Omental fat pad (tissue), 4 donors: Measurements from ENCODE around the gene CNTN6. TPM values are rescaled to one million over a fixed set of nuclear protein-coding genes. Genes with fewer than 3 reads are reported as not detected.
A peak's percentile ranks its signal among the peaks of the same experiment; 100 is the strongest.

Source experiments
- ATAC-seq: fragments of 150-250 bp; one replicate; pipeline ENCODE4 v1.9.1; 2016; ENCODE audit warnings: mild to moderate bottlenecking, moderate library complexity; ENCODE audit not compliant: low FRiP score
- DNase-seq: peaks from one replicate; pipeline ENCODE4 v3.0.0-alpha.2; 2019; ENCODE audit warnings: low spot score
- CTCF ChIP-seq, 3 donors: fragments of 450-650 bp; IDR thresholded peaks; one replicate each; pipeline ENCODE4 v1.5.1; 2016 to 2017; ENCODE audit warnings: antibody characterized with exemption in 3 of 3, mild to moderate bottlenecking in 3 of 3, moderate library complexity in 2 of 3
- total RNA-seq, 4 donors: library from RNA; depleted of rRNA; stranded (reverse); fragments of >200 nt; gene quantifications; one replicate each; pipeline ENCODE4 v1.1.0, GENCODE V29; 2016

Gene CNTN6
- total RNA-seq: 1 to 10 TPM in 1 of 4 donors, not detected in 3; 1.0 TPM

GRCh38 chr3:1092771-1093170, at the start of gene CNTN6:
TSS of gene CNTN6 (plus strand) at chr3:1093024. CDS start at chr3:1148009, 54,985 bp downstream.
- ATAC-seq (peak; percentile 83), DNase-seq (no peak)
- TF ChIP-seq CTCF (IDR thresholded peaks at IDR 0.05): no peak

- ATAC-seq (no peak), DNase-seq (no peak)
- TF ChIP-seq CTCF (IDR thresholded peaks at IDR 0.05): no peak
Measured at GRCh38 chr3:1048558-1048957, 44.3 kb upstream of the CNTN6 start.

- ATAC-seq (no peak), DNase-seq (no peak)
- TF ChIP-seq CTCF (IDR thresholded peaks at IDR 0.05): no peak
Measured at GRCh38 chr3:1055870-1056269, 37.0 kb upstream of the CNTN6 start.

DNA sequence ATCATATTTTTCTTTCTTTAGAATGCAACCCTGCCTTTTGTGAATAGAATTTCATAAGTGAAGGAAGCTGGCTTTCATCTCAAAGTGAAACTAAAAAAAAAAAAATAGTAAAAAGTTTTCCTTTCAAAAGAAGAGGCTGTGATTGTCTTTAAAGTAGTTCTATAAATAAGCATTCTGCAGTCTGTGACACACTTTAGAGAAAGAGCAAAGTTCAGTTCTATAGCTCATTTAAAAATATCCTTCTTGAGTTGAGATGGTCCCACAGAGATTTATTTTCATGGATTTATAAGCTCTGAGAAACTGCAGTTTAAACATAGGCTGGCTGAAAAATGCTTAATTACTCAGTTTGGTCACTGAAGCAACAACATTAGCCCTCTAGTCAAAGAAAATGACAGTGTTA, 36.1 kb upstream of the CNTN6 start:
- no peak for DNase-seq
- no peak for ATAC-seq
- TF ChIP-seq CTCF (IDR thresholded peaks at IDR 0.05): no peak

DNA sequence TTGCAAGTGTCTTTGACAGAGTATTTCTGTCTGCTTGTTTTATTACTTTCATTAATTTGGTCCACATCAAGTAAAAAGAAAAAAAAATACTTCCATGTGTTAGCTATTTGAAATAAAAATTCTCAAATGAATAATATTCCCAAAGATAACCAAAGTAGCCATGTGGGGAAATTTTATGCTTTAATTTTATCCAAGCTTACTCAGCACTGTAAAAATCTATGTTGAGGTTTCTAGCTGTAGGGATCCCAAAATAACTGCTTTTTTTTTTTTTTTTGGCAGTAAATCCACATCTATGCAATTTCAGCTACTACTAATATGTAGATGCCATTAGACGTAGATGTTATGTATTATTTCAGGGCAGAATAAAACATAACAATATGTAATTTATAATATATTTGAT, 35.4 kb upstream of the CNTN6 start:
- DNase-seq (no peak), ATAC-seq (no peak)
- TF ChIP-seq CTCF (IDR thresholded peaks at IDR 0.05): no peak

- TF ChIP-seq CTCF (IDR thresholded peaks at IDR 0.05): no peak
- ATAC-seq: no peak
- no peak for DNase-seq
Measured at GRCh38 chr3:1068985-1069384, 23.8 kb upstream of the CNTN6 start.

DNA sequence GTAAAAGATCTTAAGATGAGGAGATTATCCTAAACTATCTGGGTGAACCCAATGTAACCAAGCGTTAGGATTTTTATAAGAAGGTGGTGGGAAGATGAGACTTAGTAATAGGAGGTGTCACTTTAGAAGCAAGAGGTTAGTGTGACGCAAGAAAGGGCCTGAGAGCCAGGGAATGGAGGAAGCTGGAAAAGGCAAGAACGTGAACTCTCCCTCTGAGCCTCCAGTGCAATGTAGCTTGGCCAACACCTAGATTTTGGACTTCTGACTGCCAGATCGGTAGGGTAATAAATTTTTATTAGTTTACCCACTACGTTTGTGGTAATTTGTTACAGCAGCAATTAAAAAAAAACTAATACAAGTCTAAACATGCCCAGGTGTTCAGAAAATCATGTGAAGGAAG, 20.8 kb upstream of the CNTN6 start:
- no peak for DNase-seq
- TF ChIP-seq CTCF (IDR thresholded peaks at IDR 0.05): no peak
- no peak for ATAC-seq
